HG03469 (cell line): Measurements from ENCODE around the gene PPIA.
A peak's percentile ranks its signal among the peaks of the same experiment; 100 is the strongest.

Experiments used
- ATAC-seq: cut with Tn5 transposase; IDR thresholded peaks from one replicate; pipeline ENCODE4 v1.9.1; 2021; ENCODE audit warnings: mild to moderate bottlenecking, moderate library complexity, moderate number of reproducible peaks; ENCODE audit not compliant: unreplicated experiment

PPIA gene

GRCh38 chr7:44796504-44797328 lies at the start of gene PPIA:
Gene PPIA, plus strand, starts transcription at chr7:44796681. Its CDS starts 44 bp downstream, at chr7:44796725.
- peak; percentile 86 for ATAC-seq

GRCh38 chr7:44748045-44748947 lies 48.2 kb upstream of the PPIA start, which contains the start of gene ZMIZ2:
Gene ZMIZ2, plus strand, starts transcription at chr7:44748847. Its CDS starts 7,403 bp downstream, at chr7:44756250.
- peak; percentile 46 for ATAC-seq

- ATAC-seq, result no peak
Measured at GRCh38 chr7:44748948-44749731, 47.3 kb upstream of the PPIA start.

- ATAC-seq, result no peak
Measured at GRCh38 chr7:44749992-44750391, 46.5 kb upstream of the PPIA start.

- no peak for ATAC-seq
Measured at GRCh38 chr7:44750424-44750823, 46.1 kb upstream of the PPIA start.

- peak; percentile 61 for ATAC-seq
Measured at GRCh38 chr7:44750921-44751571, 45.4 kb upstream of the PPIA start.

- no peak for ATAC-seq
Measured at GRCh38 chr7:44752822-44753221, 43.7 kb upstream of the PPIA start.

- no peak for ATAC-seq
Measured at GRCh38 chr7:44754802-44755697, 41.4 kb upstream of the PPIA start.

- no peak for ATAC-seq
Measured at GRCh38 chr7:44755698-44756627, 40.5 kb upstream of the PPIA start.

GRCh38 chr7:44756904-44757303 lies 39.6 kb upstream of the PPIA start:
- no peak for ATAC-seq

GRCh38 chr7:44757311-44757710 lies 39.2 kb upstream of the PPIA start:
- no peak for ATAC-seq

- no peak for ATAC-seq
Measured at GRCh38 chr7:44757739-44758138, 38.7 kb upstream of the PPIA start.

GRCh38 chr7:44759246-44759645 lies 37.2 kb upstream of the PPIA start:
- ATAC-seq, result no peak

- no peak for ATAC-seq
Measured at GRCh38 chr7:44760034-44760580, 36.4 kb upstream of the PPIA start.

- ATAC-seq, result no peak
Measured at GRCh38 chr7:44761207-44762161, 35.0 kb upstream of the PPIA start.

GRCh38 chr7:44762300-44762699 lies 34.2 kb upstream of the PPIA start:
- ATAC-seq, result no peak
